ENCODE data around the gene SMIM28.

GRCh38 chr6:138337076-138337475, 40.6 kb upstream of the SMIM28 start:
- TF ChIP-seq CTCF (conservative IDR thresholded peaks at IDR 0.05; ENCODE audit: low read depth, low read length) (no peak), CEBPB (IDR thresholded peaks at IDR 0.05; ENCODE audit: low read depth, low read length) (no peak), POLR2A (IDR thresholded peaks at IDR 0.05; ENCODE audit: low read depth, low read length) (no peak), RFX5 (IDR thresholded peaks at IDR 0.05; ENCODE audit: low read depth, low read length) (no peak), ELK1 (IDR thresholded peaks at IDR 0.05; ENCODE audit: borderline replicate concordance, low read depth, low read length) (no peak), USF2 (IDR thresholded peaks at IDR 0.05; ENCODE audit: low read depth, low read length) (no peak), SMC3 (IDR thresholded peaks at IDR 0.05; ENCODE audit: low read depth, low read length) (no peak), MXI1 (IDR thresholded peaks at IDR 0.05; ENCODE audit: borderline replicate concordance, low read depth, low read length) (no peak), MAFK (IDR thresholded peaks at IDR 0.05; ENCODE audit: low read depth, low read length) (no peak), BHLHE40 (IDR thresholded peaks at IDR 0.05; ENCODE audit: low read depth, low read length) (no peak)
